Inflammatory macrophage (primary cell): ENCODE data around the gene RPS14.

ENCODE experiments used
- DNase-seq, 2 donors: peaks; one replicate each; pipeline ENCODE4 v3.0.0-alpha.2; 2020 to 2022

The RPS14 gene

DNA sequence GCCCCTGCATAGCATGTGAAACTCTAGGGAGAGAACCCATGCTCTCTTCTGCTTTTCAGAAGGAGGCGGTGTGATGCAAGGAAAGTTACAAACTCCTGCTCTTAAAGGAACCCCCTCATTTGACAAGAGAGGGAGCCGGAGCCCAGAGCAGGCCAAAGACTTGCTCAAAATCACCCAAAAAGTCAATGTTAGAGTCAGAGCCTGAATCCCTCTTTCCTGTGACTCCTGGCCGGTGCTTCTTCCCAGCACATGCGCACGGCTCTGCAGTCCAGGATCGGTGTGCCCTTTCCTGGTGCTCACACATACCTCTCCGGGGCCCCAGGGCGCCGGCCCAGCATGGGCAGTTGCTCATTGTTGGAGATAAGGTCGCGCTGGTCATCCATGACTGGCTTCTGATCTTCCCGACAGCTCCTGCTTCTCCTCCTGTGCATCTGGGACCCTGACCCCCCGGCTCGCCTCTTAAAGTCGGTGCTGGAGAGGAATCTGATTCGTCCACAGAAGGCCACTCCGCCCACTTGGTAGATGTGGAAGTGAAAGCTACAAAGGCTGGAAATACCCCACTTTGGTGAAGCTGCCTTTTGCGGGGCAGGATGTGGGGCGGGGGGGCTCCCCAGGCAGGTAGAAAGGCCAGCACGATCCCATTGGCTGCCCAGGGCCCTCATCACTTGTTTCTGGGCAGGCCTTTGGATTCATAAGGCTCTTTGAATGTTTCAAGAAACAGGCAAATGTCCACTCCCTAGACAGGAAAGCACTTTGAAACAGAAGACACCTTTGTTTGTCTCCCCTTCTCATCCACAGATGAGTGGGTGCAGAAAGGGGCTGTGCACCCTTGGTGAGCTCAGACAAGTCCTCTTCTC, 37.0 kb downstream of the RPS14 start, which contains the start of gene CD74:
Gene CD74, minus strand, starts transcription at position 592 of the 857 bp plus-strand sequence. Its CDS starts 161 bp downstream, at position 431.
- peak; percentile 96 to 97 for DNase-seq

DNA sequence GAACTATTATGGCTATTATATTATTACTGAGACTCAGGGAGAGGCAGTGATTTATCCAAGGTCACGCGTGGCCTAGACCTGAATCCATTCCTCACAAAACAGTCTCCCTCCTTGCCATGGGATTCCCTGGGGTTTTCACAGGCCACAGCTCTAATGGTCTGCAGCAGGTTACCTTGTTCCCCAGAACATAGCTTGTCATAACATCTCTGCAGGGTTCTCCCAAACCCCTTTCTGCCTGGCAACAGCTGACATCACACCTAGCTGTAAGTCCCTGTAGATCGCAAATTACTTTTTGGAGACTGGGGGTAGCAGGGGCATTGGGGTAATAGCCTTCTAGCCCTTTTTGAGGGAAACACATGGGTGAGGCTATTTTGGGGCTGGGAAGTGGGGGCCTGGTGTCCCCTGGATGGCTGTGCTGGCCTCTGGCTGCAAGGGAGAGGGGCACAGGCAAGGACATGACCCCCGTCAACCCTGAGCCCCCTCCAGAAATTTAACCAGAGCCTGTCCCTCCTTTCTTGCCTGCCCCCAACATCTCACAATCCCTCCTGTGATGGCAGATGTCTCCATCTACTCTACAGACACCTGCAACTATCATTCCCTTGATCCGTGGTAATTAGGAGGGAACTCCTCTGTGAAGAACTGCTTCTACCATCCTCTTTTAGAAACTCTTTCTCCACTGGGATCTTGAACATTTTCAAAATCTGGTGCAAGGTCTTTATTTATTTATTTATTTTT, 38.1 kb downstream of the RPS14 start:
- DNase-seq = peak; percentile 85 to 86

DNA sequence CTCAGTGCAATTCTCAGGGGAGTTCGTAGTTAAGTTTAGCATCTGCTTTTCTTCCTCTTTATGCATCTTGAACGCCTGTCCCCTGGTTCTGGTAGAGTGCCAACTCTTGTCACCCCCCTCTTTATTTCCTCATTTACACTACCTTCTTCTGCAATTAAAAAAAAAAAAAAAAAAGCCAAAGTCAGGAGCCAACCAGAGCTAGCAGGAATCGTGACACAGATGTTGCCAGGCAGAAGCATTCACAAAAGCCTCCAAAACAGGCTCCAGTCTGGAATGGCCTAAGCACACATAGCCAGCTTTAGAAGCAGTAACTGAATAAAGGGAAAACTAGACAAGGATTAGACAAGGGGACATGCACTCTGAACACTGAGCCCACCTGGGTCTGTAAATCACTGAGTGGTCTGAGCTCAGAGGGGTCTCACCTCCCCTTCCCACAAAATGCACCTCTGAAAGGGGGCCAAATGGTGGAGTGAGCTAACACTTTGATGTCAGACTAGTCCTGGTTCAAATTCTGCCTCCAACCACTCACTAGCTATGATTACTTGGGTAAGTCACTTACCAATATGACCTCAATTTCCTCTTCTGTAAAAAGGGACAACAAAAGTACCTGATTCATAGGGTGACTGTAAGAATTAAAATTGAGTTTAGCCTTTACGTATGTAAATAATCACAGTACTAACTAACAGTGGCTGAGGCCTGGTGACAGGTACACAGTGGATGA, 38.9 kb downstream of the RPS14 start:
- peak; percentile 92 to 96 for DNase-seq

DNA sequence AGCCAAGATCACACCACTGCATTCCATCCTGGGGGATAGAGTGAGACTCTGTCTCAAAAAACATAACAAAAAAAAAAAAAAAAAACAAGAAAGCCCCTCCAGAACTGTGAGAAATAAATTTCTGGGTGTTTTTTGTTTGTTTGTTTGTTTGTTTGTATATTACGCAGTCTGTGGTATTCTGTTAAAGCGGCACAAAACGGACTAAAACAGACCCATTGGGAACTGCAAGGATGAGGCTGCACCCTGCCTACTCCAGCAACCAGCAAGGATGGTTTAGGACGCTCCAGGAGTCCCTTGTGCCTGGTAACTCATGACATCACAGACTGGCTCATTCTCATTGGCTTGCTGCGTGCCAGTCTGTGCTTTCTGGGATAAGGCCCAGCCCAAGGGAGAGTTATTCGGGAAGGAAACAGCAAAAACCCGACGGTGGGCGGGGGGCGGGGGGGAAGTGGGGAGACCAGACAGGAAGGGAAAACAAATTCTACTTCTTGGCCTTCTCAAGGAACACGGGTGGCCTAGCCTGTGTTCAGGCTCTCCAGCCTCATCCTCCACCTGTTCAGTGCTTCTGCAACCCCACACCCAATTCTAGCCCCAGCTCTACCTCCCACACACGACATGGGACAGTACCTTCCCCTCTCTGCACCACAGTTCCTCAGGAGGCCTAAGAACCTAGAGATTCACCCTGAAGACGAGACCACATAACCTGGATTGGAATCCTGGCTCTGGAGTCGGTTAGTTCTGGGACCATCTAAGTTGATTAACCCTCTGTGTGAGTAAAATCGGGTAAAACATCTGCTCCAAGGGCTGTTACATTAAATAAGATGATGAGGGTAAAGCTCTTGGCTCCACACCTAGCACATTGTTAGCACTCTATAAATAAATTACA, 39.7 kb downstream of the RPS14 start:
- peak; percentile 93 to 96 for DNase-seq

DNA sequence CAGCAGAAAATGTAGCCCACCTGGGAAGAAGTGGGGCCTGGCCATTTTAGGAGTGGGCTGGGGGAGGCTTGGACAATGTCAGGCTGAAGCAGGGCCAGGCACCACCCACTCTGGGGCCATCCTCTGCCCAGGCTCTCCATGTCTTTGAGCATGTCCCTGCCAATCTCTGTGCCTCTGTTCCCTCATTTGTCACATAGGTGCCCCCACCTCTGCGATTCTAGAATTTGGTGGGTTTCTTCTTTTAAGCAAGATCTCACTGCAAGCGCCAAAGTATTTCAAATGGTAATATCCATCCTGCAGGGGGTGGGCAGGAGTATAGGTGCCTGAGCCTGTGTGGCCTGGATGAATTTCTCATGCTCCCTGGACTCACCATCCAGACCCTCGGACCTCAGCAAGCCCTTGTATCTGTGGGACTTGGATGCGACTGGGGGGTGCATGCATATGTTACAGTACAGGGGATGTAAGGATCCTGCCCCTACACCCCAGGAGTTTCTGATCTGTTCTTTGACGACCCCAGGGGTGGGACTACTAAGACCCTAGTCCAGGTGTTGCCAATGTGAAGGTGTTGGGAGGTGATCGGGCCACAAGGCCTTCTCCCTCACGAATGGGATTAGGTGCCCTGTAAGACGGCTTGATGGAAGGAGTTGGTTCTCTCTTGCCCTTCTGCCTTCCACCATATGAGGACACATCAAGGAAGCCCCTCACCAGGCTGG, 41.2 kb downstream of the RPS14 start:
- no peak for DNase-seq

DNA sequence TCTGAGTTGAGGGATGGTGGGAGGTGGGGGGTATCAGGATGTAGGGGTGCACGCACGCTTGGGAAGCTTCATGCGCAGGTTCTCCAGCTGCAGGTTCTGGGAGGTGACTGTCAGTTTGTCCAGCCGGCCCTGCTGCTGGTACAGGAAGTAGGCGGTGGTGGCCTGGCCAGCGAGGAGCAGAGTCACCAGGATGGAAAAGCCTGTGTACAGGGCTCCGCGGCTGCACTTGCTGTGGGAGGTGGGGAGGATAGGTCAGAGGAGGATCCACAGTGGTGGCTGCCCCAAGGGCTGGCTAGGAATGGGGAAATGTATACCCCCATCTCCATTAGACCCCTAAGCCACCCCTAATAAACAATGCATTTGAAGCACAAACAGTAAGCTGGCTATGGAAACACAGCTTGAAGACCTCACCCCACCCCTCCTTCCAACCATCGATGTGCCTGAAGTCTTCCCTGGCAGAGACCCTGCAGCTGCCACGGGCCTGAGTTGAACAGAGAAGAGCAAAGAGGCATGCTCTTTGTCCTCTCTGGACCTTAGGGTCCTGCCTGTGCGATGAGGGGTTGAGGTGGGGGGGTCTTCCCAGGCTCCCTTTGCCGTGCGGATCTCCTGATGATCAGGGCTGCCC, 42.3 kb downstream of the RPS14 start:
- DNase-seq = no peak

DNA sequence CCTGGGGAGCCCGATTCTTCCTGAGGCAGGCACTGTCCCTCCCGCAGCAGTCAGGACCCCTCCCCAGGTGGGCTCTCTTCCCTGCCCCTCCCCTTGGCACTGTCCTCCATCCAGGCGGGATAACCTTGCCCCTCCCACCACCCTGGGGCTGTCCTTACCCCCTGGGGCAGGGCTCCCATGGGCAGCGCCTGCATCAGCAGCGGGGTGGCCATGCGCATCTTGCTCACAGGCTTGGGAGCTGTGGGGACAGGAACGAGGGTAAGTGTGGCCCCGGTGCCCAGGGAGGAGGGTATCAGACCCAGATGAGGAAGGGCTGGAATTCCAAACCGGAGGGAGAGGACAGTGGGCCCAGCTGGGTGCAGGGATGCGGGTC, 42.8 kb downstream of the RPS14 start:
- no peak for DNase-seq

DNA sequence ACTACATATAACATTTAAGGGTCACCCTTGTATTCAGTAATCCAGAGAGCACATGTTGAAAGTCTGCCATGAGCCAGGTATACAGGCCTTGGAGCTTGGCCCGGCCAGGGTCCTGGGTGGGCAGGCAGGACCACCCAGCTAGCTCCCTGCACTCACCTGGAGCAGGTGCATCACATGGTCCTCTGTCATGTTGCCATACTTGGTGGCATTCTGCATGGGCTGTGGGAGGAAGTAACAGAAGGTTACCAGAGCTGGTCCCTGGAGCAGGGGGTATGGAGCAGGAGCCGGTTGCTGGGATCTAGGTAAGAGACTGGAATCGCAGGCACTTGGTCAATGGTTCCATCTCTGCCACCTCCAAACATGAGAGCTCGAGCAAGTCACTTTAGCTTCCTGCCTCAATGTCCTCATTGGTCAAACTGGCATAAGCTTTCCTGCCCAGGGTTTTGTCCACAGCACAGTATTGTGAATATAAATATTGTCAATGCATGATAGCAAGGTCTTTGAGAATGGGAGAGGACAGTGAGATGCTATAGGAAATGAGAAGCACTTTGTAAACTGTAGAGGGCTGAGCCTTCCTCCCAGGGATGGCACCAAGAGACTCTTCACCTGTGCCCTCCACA, 43.3 kb downstream of the RPS14 start:
- no peak for DNase-seq

DNA sequence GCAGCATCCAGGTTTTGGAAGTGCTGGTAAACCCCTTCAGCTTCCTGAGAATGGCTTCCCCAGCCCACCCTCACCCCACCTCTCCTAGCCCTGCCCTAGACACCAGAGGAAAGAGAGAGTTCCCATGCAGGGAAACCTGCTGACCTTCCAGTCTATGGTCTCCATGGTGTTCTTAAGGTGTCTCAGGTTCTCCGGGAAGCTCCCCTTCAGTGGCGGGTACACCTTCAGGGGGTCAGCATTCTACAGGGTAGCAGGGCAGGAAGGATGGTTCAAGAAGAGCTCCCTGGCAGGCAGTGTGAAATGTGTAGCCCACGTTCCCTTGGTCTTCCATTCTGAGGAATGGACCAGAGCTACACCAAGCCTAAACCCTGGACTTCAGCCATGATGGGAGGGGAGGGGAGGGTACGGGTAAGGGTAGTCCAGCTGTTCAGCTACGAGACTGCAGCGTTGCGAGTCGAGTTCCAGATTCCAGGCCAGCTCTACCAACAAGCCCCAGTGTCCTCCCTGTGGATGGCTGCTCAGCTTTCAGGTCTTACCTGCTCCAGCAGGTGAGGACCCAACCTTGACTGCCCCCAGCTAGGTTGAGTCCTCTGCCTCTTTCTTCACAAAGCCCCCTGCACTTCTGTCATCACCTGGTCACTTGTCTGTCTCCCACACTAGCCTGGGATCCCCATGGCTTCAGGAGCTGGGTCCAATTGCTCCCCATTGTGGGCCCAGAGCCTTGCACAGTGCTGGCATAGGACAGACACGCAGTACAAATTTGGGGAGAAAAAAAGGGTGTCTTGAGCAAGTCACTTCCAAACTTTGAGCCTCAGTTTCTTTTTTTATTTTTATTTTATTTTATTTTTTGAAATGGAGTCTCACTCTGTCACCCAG, 44.4 kb downstream of the RPS14 start:
- DNase-seq = no peak

DNA sequence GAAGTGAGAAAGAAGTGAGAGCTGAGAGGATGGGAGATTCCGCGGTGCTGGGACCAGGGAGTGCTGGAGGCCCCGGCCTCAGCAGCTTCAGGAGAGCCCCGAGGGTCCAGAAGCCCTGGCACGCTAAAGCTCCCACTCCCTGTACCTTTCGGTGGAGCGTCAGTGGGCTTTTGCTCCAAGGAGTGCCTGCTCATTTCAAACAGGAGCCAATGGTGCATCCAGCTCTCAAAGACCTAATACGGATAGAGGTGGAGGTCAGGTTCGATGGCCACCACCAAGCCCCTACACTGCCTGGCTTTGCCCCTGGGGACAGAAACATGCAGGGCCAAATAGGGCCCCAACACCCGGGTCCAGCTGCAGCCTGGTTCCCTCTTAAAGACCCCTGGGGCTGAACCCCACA, 45.0 kb downstream of the RPS14 start:
- DNase-seq = no peak

DNA sequence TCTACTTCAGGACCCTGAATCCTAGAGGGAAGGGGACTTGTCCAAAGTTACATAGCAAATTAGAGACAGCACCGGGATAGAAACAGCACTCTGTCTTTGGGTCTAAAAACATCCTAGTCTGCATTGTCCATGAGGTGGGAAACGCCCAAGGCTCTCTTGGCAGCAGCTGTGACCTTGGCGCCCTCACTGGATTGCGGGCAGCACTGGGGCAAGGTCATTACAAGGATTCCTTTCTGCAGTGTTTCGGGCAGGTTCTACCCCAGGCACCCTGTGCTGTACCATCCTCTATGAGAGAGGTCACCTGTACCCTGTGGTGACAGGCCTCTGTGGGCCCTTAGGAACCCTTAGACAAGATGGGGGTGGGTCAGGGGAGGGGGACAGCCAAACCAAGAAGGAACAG, 45.4 kb downstream of the RPS14 start:
- no peak for DNase-seq

DNA sequence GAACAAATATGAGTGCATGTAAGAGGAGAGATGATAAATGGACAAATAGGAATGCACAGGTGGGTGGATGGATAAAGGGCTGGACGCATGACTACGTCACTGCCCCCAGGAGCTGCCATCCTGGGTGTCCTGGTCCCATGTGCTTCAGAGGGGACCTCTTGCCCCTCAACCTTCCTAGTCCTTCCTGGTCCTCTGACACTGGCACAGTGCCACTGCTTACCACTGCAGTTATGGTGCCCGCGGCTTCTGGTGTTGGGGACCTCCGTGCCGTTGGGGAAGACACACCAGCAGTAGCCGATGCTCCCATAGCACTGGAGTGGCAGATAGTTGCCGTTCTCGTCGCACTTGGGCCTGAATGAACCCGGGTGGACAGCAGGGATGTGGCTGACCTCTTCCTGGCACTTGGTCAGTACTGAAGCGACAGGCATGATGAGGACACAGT, 46.6 kb downstream of the RPS14 start:
- no peak for DNase-seq

DNA sequence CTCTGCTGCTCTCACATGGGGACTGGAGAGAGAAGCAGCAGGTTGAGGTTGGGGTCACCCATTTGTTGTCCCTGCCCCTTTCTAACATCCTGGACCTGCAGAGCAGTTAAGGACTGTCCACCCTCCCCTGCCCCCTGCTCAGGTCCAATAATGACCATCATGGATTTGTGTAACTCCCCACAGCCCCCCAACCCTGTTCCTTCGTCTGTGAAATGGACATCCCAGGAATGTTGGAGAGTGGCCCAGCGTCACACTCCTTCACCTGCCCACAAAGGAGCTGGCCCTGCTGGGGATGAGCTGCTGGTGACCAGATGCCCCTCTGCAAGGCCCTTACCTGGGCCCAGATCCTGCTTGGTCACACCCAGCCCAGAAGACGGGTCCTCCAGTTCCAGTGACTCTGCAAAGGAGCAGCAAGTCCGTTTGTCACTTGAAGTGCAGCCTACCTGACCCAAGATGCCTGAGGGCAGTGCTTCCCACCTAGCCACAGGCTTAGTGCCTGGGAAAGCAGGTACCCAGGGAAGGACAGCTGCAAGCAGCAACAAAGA, 47.2 kb downstream of the RPS14 start:
- no peak for DNase-seq

DNA sequence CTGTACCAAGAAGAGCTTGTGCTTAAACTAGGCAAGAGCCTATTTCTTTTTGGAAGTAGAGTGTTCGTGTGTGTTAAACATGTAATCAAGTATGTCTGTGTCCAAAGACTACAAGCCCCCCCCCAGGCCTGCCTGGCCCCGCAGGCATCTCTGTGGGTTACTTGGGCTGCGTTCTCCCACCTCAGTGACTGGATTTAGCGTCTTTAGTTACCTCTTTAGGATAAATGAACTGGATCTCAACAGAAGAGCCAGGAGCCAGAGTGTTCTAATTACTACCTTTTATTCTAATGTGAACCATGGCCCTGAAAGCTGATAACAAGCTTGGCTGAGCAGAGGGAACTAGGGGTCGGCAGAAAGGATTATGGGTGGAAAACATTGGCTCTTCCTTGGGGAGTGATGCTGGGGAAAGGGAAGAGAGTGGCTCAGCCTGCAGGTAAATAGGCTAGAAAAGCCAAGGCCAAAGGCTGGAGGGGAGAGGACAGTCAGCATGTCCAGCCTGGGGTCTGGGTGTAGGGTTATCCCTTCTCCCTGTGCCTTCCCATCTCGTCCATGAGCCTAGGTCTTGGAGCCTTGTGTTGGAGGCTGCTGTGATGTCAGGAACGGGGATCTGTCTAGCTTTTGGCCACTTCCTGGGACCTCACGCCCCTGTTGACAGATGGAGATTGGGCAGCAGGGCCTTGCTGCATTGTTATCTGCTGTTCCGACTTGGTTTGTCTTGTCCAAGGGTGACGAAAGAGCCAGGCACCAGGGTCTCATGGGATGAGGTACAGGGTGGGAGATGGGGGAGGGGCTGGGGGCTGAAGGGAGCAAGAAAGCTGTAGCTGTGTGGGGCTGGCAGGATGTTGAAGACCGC, 47.9 kb downstream of the RPS14 start:
- no peak for DNase-seq

DNA sequence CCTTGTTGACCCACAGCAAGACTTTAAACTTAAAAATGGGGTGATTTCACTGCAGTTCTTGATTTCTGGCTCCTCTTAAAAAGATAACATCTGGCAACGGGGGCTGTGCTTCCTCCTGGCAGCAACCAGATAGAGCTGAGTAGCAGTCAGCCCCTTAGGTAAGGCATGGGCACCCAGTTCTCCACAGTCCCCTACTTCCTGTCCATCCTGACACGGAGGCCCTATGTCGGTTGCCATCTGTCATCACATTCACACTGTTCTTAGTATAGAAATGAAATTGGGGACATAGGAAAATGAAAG, 48.5 kb downstream of the RPS14 start:
- no peak for DNase-seq

DNA sequence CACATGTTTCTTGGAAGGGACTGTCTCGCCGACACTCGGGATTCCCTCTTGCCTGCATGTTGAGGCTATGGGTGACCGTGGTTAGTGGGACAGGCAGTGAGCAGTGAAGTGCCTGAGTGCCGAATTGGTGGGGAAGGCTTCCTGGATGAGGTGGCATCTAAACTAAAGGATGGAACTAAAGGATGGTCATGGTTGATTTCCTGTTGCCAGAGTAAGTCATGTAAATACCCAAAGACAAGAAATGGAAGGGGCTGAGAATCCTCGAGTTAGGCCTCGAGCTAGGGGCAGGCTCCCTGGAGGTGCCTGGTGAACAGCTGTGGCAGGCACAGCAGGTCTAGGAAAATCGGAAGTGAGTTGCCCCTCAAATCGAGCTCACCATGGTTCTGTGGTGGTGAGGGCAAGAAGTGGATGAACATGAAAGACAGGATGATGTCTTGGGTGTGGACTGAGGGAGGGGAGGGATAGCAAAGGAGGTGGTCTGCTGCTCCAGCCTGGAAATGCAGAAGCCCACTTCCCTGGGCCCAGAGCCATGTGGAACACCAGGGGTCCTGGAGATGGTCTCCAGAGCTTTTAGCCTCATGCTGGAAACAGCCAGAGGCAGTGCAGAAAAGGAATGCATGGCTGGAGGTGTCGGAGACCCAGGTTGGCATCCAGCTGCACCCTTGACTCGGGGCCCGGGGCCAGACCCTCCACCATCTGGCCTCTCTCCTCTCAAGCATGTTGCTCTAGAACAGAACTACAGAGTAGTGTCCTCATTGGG, 49.0 kb downstream of the RPS14 start:
- DNase-seq = no peak

DNA sequence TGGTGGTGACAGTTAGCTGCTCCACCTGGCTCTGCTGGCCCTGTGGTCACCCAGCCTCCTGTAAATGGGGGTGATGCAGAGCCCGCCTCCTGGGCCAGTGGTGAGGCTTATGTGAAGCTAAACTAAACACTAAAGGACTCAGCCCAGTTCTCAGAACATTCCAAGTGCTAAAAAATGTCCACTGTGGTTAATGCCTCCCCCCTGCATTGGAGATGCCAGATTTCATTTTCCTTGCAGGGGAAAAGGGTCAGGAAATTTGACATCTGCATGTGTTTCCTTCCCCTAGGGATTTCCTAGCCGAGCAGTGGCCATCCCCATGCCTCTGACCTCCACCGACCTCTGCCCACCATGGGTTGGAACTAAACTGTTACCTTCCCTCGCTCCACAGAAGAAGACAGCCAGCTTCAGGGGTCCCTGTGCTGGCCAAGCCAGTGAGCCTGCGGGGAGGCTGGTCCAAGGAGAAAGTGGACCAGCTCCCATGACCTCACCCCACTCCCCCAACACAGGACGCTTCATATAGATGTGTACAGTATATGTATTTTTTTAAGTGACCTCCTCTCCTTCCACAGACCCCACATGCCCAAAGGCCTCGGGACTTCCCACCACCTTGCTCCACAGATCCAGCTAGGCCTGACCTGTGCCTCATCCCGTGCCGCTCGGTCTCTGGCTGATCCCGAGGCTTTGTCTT, 49.9 kb downstream of the RPS14 start:
- no peak for DNase-seq
